GM18498 (cell line): ENCODE results near the gene ARSI.

Source experiments
- ATAC-seq: cut with Tn5 transposase; IDR thresholded peaks from one replicate; pipeline ENCODE4 v1.9.1; 2021; ENCODE audit warnings: mild to moderate bottlenecking, moderate library complexity; ENCODE audit not compliant: unreplicated experiment

The ARSI gene

DNA sequence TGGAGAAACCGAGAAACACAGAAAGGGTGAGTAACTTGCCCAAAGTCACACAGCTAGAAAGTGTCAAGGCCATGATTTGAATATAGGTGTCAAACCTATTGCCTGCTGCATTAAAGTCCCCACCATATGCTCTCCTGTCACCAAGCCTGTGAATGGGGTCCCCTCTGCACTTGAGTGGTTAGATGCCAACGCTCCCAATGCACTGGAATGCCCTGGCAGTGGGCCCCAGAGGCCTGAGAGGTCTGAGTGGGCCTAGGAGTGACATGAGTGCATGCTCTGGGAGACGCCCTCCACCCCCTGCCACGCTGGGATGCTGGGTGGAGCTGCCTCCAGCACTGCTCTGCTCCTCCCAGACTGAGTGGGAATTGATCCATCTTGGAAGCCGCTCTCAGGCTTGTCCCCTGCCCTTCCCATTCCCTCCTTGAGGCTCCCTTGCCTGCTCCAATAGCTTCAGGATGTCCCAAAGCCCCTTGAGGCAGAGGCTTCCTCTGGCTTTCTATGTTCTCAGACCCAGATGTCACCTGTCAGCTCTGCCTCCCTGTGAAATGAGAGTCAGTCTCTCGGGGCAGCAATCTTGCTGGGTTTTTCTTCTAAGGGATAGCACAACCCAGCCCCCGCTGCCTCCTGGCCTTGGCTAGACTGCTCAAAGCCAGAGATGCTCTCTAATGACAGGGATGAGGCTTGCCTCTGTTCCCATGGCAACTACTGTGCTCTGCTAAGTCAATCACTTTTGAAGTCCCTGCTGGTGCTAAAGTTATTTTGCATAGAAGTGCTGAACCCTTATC, 6.6 kb upstream of the ARSI start:
- no peak for ATAC-seq

DNA sequence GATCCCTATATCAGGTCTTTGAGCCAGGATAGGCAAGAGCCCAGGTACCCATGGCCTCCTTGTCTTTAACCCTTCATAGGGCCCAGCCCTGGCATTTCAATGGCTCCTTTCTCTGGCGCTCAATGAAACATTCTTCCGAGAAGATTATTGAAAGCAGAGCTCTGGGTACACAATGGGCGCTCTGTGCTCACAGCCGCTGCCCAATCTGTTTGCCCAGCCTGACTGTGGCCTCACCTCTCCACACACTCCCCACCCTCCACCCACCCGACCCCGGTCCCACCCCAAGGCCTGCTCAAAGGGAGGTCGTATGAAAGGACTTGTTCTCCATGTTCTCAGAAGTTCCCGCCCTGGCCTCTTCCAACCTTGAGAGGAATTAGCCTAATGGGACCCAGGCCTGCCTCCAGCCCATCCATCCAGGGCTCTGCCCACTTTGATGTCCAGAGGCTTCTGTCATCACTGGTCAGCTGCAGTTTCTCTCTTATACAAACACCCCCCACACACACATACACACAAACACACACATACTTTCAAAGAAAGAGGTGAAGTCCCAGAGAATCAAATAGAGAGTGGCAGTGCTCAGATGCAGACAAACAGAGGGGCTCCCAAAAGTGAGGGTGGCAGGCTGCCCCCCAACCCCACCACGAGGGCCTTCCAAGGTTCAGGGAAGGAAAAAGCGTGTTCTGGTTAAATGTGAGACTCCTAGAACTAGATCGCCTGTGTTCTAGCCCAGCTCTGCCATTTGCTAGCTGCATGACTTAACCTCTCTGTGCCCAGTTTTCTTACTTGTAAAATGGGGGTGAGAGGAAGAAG, 5.1 kb upstream of the ARSI start:
- no peak for ATAC-seq

DNA sequence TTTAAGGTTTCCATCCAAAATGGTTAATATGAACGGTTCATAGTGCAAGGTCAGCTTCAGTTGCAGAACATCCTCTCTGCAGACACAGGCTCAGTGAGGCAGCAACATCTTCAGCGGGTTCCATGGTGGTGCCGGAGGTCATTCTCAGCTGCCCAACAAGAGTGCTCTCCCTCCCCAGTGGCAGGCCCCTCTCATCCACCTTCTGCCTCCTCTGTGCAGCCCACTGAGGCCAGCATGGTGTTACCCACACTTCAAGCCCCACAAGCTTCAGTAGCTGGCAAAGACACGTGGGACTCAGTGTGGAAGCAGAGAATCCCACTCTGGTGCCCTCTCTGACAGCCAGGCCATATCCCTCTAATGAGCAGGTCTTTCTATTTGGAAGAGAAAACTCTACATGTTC, 4.1 kb upstream of the ARSI start:
- no peak for ATAC-seq

GRCh38 chr5:150305557-150305956, 2.9 kb upstream of the ARSI start:
- ATAC-seq, result no peak

DNA sequence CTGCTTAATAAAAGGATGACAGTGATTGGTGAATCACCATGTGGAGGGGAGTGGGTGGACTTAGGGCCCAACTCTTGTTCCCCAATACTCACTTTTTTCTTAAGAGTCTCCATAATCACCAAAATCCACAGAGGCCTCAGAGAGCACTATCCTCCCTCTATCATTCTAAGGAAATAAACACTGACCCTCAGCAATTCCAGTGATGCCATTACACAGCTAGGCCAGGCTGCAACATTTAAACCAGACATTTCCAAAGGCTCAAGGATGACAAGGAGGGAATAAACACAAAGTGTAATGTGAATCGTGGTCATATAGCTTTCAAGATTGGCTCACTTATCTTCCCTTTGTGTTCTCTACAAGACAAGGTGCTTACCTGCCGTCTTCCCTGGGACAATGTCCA, 2.4 kb upstream of the ARSI start:
- no peak for ATAC-seq

DNA sequence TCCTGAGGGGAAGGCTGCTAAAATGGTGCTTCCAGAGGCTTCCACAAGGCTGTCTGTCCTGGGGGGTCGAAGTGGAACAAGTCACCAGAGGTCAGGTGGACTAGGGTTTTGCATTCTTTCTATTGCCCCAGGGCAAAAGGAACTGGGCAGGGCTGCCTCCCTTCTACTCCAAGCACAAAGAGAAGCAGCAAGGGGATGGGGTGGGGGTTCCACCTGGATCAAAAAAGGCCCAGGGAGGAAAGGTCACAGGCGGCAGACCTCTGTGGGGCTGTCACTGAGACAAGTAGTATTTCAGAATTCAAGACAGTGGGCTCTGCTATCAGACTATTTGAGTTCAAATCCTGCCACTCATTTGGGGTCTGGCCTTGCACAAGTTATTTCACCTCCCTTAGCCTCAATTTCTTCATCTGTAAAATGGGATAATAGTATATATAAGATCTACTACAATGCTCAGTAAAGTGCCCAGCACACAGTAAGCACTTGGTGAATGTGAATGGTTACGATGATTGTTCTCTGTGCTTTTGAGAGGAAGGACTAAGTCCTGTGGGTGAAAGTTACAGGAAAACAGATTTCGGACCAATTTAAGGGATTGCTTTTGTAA, 1.9 kb upstream of the ARSI start:
- ATAC-seq, result no peak

GRCh38 chr5:150303660-150304386, 1.1 kb upstream of the ARSI start:
- no peak for ATAC-seq

- no peak for ATAC-seq
These were observed 438 bp upstream of the ARSI start for GRCh38 chr5:150303070-150303615.

GRCh38 chr5:150301901-150302300, 804 bp downstream of the ARSI start:
- no peak for ATAC-seq

DNA sequence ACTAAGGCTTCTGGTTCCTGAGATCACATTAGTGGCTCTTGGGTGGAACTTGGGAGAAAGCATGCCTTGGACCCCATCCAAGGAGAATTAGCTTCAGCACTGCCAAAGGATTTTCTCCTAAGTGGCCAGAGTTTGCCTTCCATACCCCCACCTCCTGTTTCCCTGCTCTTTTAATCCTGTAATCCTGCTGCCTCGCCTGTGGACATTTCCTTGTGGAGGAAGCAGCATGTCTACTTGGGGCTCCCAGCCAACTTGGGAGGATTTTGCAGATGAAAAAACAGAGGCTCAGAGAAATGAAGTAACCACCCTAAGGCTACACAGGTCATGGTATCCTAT, 1.6 kb downstream of the ARSI start:
- ATAC-seq, result no peak

DNA sequence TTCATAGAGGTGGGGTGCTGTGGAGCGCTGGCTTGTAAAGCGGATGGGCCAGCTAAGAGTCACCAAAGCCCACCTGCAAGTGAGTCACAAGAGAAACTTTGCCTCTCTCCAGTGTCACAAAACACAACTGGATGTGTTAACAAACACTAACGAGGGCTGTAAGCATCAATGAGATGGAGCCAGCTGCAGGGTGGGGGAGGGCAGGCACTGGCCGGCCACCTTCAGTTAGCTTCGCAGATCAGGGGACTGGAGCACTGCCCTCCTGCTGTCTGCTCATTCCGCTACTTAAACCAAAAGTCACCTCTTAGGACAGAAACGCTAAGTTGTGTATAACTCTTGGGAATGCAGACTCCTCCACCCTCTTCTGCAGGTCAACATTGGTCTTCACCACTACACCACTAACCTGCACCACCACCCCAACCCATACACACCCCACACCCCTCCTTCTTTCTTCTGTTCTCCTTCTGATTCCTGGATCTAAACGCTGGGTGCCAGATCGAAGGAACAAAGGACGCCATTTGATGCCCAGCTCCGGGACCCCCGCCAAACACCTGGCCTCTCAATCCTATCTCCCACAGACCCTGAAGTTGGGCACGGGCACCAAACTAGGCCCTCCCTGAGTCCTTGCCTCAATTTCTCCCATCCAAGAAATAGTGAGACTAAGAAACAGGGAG, 2.1 kb downstream of the ARSI start:
- ATAC-seq, result no peak

GRCh38 chr5:150299571-150300327, 3.0 kb downstream of the ARSI start:
- no peak for ATAC-seq

DNA sequence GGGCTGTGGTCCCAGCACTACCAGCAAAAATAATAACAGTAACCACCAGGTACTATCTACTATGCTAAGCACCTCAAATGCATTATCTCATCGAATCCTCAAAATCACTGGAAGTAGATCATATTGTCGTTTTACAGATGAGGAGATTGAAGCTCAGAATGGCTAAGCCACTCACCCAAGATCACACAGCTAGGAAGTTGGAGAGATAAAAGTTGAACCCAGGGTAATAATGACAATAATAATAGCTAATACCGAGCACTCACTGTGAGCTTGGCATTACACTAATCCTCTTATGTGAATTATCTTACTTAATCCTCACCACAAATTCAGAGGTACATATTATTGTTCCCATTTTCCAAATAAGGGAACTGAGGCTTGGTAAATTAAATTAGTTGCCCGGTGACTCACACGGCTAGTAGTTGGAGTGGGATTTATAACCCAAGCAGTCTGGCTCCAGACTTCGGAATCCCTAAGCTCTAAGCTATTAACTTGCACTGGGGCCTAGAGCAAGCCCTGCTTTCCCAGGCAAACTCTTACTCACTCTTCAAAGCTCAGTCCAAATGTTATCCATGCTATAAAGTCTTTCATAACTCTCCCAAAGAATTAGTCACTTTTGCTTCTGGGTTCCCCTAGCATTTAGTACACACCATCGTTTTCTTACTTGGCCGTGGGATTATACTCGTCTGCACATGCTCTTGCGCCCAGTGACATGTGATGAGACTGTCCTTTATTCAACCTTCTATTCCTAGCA, 3.8 kb downstream of the ARSI start:
- ATAC-seq, result no peak

GRCh38 chr5:150297934-150298595, 4.6 kb downstream of the ARSI start:
- ATAC-seq, result no peak

DNA sequence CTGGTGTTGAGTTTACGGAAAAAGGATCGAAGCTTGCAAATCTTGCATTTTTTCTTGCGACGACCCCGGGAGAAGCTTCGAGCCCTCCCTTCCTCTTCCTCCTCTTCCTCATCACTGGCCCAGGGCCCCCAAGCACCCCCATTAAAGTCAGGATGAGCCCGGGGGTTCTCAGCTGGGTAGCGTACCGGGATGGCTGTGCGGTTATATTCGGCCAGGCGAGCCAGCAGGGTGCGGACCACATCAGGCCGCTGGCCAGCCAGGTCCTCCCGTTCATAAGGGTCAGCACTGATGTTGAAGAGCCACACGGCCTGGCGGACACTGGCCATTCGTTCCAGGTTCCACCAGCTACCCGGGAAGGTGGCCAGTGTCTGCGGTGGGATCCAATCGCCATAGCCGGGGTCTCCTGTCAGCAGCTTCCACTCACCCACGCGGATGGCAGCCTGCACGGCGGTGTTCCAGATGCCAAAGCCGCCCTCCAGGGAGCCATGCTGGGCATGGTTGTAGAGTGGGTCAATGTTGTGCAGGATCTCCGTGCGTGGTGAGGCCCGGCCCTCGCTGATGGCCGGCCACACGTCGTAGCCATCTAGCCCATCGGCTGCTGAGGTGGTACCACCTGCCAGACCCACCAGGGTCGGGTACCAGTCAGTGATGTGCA, 5.3 kb downstream of the ARSI start:
- no peak for ATAC-seq

GRCh38 chr5:150296496-150296895, 6.2 kb downstream of the ARSI start:
- no peak for ATAC-seq

DNA sequence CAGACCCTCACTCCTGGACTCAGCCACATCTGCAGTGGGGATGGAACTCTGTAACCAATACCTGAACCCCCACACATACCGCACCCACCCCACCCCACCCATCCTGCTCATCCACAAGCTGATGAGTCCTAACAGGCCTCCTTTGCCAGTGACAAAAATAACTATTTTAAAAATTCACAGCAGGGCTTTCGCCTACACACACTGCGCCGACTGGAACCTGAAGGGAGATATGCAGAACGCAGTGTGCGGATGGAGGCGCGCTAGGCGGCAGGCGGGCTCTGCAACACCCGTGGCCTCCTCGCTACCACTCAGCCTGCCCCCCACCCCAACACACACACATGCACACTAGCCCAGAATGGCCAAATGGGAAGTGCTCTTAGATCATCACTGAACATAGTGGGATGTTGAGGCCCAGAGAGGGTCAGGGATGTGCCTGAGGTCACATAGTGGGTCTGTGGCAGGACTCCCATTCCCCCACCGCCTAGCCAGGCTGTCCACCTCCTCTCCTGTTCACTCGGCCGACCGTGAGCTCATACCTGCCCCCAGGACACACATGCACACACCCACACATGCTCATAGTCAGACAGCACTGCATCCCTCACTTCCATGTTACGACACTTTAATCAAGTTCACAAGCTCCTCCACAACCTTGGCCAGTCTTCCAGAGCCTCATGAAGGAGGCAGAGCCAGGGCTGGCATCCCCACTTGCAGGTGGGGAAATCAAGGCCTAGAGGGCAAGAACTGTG, 6.8 kb downstream of the ARSI start:
- no peak for ATAC-seq
